ENCODE measurements around the gene WWP2. TPM values are rescaled to one million over a fixed set of nuclear protein-coding genes. Genes with fewer than 3 reads are reported as not detected.

The WWP2 gene
- total RNA-seq, 6 donors from 2014 or later: 59.5 to 125 (median 82.3) TPM

- peaks cover 11 to 62% (median 33%) of the 10 kb centered on the region in 4 donors for H3K36me3 ChIP-seq
- 88 to 91% methylated on average over 3 of the region's 3 CpGs for WGBS, 2 donors
Observed at GRCh38 chr16:69873783-69874182, 111.7 kb downstream of the WWP2 start.

GRCh38 chr16:69874271-69874670 is 112.1 kb downstream of the WWP2 start:
- Histone ChIP-seq H3K9me3 (peaks cover 0 to 4% (median 0%) of the 10 kb centered on the region in 4 donors), H3K27me3 (no peaks in the 10 kb centered on the region), H3K4me3 (no peak overlapping the region), H3K4me1 (no peaks in the 10 kb centered on the region), H3K27ac (no peak overlapping the region), H3K36me3 (peaks cover 11 to 62% (median 33%) of the 10 kb centered on the region in 4 donors)
- TF ChIP-seq CTCF (IDR thresholded peaks at IDR 0.05) (no peak), POLR2A (IDR thresholded peaks at IDR 0.05) (no peak), EP300 (IDR thresholded peaks at IDR 0.05) (no peak), POLR2AphosphoS5 (IDR thresholded peaks at IDR 0.05) (no peak)
- DNase-seq (no peak), ATAC-seq (ENCODE audit: low FRiP score in 2 of 2) (no peak)
- 80 to 92% methylated on average over 8 of the region's 8 CpGs for WGBS, 2 donors

More at GRCh38 chr16:69873783-69874182, 111.7 kb downstream of the WWP2 start:
- Histone ChIP-seq H3K27me3 (no peaks in the 10 kb centered on the region), H3K4me3 (no peak overlapping the region), H3K9me3 (peaks cover 0 to 4% (median 0%) of the 10 kb centered on the region in 4 donors), H3K27ac (peak overlapping the region in 1 of 4 donors; percentile 10), H3K4me1 (no peaks in the 10 kb centered on the region)
- no peak for ATAC-seq (ENCODE audit: low FRiP score in 2 of 2)
- no peak for DNase-seq
- no peak for TF ChIP-seq POLR2A (IDR thresholded peaks at IDR 0.05)
- TF ChIP-seq CTCF (IDR thresholded peaks at IDR 0.05): no peak
- TF ChIP-seq EP300 (IDR thresholded peaks at IDR 0.05): no peak
- TF ChIP-seq POLR2AphosphoS5 (IDR thresholded peaks at IDR 0.05): no peak

GRCh38 chr16:69880640-69881133 is 118.6 kb downstream of the WWP2 start:
- 88 to 93% methylated on average over 10 of the region's 10 CpGs for WGBS, 2 donors
- H3K36me3 ChIP-seq: peaks cover 0 to 32% (median 4%) of the 10 kb centered on the region in 4 donors

GRCh38 chr16:69881141-69881540 is 119.0 kb downstream of the WWP2 start:
- 91 to 97% methylated on average over 4 of the region's 4 CpGs for WGBS, 2 donors
- ATAC-seq (ENCODE audit: low FRiP score in 2 of 2) (no peak), DNase-seq (no peak)
- no peaks in the 10 kb centered on the region for H3K4me1 ChIP-seq
- H3K27me3 ChIP-seq: no peaks in the 10 kb centered on the region
- H3K9me3 ChIP-seq: peaks cover 0 to 4% (median 0%) of the 10 kb centered on the region in 4 donors
- H3K4me3 ChIP-seq: no peak overlapping the region
- no peak overlapping the region for H3K27ac ChIP-seq
- TF ChIP-seq POLR2A (IDR thresholded peaks at IDR 0.05) (no peak), CTCF (IDR thresholded peaks at IDR 0.05) (no peak), EP300 (IDR thresholded peaks at IDR 0.05) (no peak), POLR2AphosphoS5 (IDR thresholded peaks at IDR 0.05) (no peak)
- H3K36me3 ChIP-seq: peaks cover 0 to 28% (median 4%) of the 10 kb centered on the region in 4 donors

More at GRCh38 chr16:69880640-69881133, 118.6 kb downstream of the WWP2 start:
- H3K27ac ChIP-seq: no peak overlapping the region
- no peak overlapping the region for H3K4me3 ChIP-seq
- DNase-seq (no peak), ATAC-seq (ENCODE audit: low FRiP score in 2 of 2) (no peak)
- H3K27me3 ChIP-seq: no peaks in the 10 kb centered on the region
- TF ChIP-seq POLR2A (IDR thresholded peaks at IDR 0.05) (no peak), CTCF (IDR thresholded peaks at IDR 0.05) (no peak), POLR2AphosphoS5 (IDR thresholded peaks at IDR 0.05) (no peak), EP300 (IDR thresholded peaks at IDR 0.05) (no peak)
- H3K9me3 ChIP-seq: peaks cover 0 to 4% (median 0%) of the 10 kb centered on the region in 4 donors
- no peaks in the 10 kb centered on the region for H3K4me1 ChIP-seq

- ATAC-seq (ENCODE audit: low FRiP score in 2 of 2): peak in 1 of 2 donors; percentile 30
- H3K27ac ChIP-seq: no peak overlapping the region
- H3K4me1 ChIP-seq: no peaks in the 10 kb centered on the region
- DNase-seq: no peak
- H3K4me3 ChIP-seq: no peak overlapping the region
- peaks cover 0 to 19% (median 8%) of the 10 kb centered on the region in 4 donors for H3K36me3 ChIP-seq
- H3K9me3 ChIP-seq: no peaks in the 10 kb centered on the region
- WGBS, 2 donors: 95 to 96% methylated on average over 5 of the region's 5 CpGs
- no peak for TF ChIP-seq CTCF (IDR thresholded peaks at IDR 0.05)
- no peak for TF ChIP-seq POLR2A (IDR thresholded peaks at IDR 0.05)
- no peak for TF ChIP-seq EP300 (IDR thresholded peaks at IDR 0.05)
- no peak for TF ChIP-seq POLR2AphosphoS5 (IDR thresholded peaks at IDR 0.05)
- no peaks in the 10 kb centered on the region for H3K27me3 ChIP-seq
Observed at GRCh38 chr16:69883744-69884143, 121.6 kb downstream of the WWP2 start.

All from upper lobe of left lung (tissue), 6 donors.